ENCODE results near the gene FARP1. TPM values are rescaled to one million over a fixed set of nuclear protein-coding genes. Genes with fewer than 3 reads are reported as not detected.

Gene FARP1
- total and polyA plus RNA-seq, 2 of the 8 experiments (the other 6 are each of a cell fraction or from before 2014, with no cell fraction given): 24.7 to 104 TPM

- no peak for TF ChIP-seq CHD7 (IDR thresholded peaks at IDR 0.05; ENCODE audit: insufficient replicate concordance, low read length)
- no peak for TF ChIP-seq ZNF274 (IDR thresholded peaks at IDR 0.05; ENCODE audit: borderline replicate concordance, extremely low read depth, low read length)
- TF ChIP-seq CHD2 (IDR thresholded peaks at IDR 0.05; ENCODE audit: low read length): no peak
- TF ChIP-seq NANOG (IDR thresholded peaks at IDR 0.05; ENCODE audit: insufficient read depth, low read depth, low read length, poor library complexity, severe bottlenecking): no peak
- no peak for TF ChIP-seq TCF12 (IDR thresholded peaks at IDR 0.05; ENCODE audit: low read depth, low read length)
- TF ChIP-seq HDAC6 (IDR thresholded peaks at IDR 0.05; ENCODE audit: low read depth, low read length): no peak
- no peak for TF ChIP-seq TAF1 (IDR thresholded peaks at IDR 0.05; ENCODE audit: low read depth, low read length)
- no peak for TF ChIP-seq POU5F1 (IDR thresholded peaks at IDR 0.05; ENCODE audit: low read depth, low read length)
- TF ChIP-seq CBX5 (IDR thresholded peaks at IDR 0.05; ENCODE audit: low read depth, low read length): no peak
- TF ChIP-seq RFX5 (IDR thresholded peaks at IDR 0.05; ENCODE audit: borderline replicate concordance, low read depth, low read length): no peak
- TF ChIP-seq SRF (IDR thresholded peaks at IDR 0.05; ENCODE audit: low read depth, low read length): no peak
- no peak for TF ChIP-seq MAX (IDR thresholded peaks at IDR 0.05)
- no peak for TF ChIP-seq SP4 (IDR thresholded peaks at IDR 0.05; ENCODE audit: low read length)
- TF ChIP-seq SP2 (IDR thresholded peaks at IDR 0.05; ENCODE audit: low read length): no peak
These were observed 168.3 kb downstream of the FARP1 start (continued) for GRCh38 chr13:98311200-98311548.

Measured in H1 (cell line).